ENCODE measurements around the gene KCNRG. TPM values are rescaled to one million over a fixed set of nuclear protein-coding genes. Genes with fewer than 3 reads are reported as not detected.

Gene KCNRG
- total and polyA plus RNA-seq, 7 donors = 0.42 to 3.4 (median 2.5) TPM; not detected in 4

GRCh38 chr13:49996161-49996915 is 18.9 kb upstream of the KCNRG start:
- peak; percentile 97 for DNase-seq
- peak overlapping the region; percentile 78 to 89 (median 86) for H3K4me3 ChIP-seq
- H3K9me3 ChIP-seq = no peaks in the 10 kb centered on the region
- peaks cover 0 to 42% (median 37%) of the 10 kb centered on the region in 4 donors for H3K4me1 ChIP-seq
- no peaks in the 10 kb centered on the region for H3K27me3 ChIP-seq
- 0 to 1% methylated on average over 64 of the region's 68 CpGs for WGBS, 2 donors
- TF ChIP-seq EP300 (IDR thresholded peaks at IDR 0.05) (peak in 1 of 4 donors; percentile 2), POLR2AphosphoS5 (IDR thresholded peaks at IDR 0.05) (peak; percentile 78 to 94 (median 86)), POLR2A (IDR thresholded peaks at IDR 0.05) (peak; percentile 64 to 66), CTCF (IDR thresholded peaks at IDR 0.05) (no peak)
- intact Hi-C loops (cut with DNase I) = loop anchor here (5.0 kb wide), 3 partner anchors 531 to 1464 kb away; partner anchors contain the start of gene RCBTB2
- peaks cover 0 to 17% (median 0%) of the 10 kb centered on the region in 4 donors for H3K36me3 ChIP-seq
- H3K27ac ChIP-seq = peak overlapping the region; percentile 99 to 100 (median 99)

GRCh38 chr13:49996951-49997895 is 18.0 kb upstream of the KCNRG start, which contains the start of gene TRIM13:
TSS of gene TRIM13 (plus strand) at chr13:49997042. CDS start at chr13:50011941, 14,899 bp downstream.
- Histone ChIP-seq H3K9me3 (no peaks in the 10 kb centered on the region), H3K36me3 (peaks cover 0 to 17% (median 0%) of the 10 kb centered on the region in 4 donors), H3K27ac (peak within 1 kb of the TSS; percentile 99 to 100 (median 99)), H3K4me1 (peaks cover 0 to 51% (median 46%) of the 10 kb centered on the region in 4 donors), H3K4me3 (peak within 1 kb of the TSS; percentile 78 to 89 (median 86)), H3K27me3 (no peaks in the 10 kb centered on the region)
- DNase-seq = peak; percentile 95
- TF ChIP-seq POLR2A (IDR thresholded peaks at IDR 0.05) (peak; percentile 47 to 58), EP300 (IDR thresholded peaks at IDR 0.05) (no peak), POLR2AphosphoS5 (IDR thresholded peaks at IDR 0.05) (peak; percentile 67 to 84 (median 74)), CTCF (IDR thresholded peaks at IDR 0.05) (peak; percentile 34 to 76 (median 64))
- intact Hi-C loops (cut with DNase I) = loop anchor here (1.0 to 5.0 kb wide), 6 partner anchors 61 to 1465 kb away; partner anchors contain the start of genes RCBTB2 and SPRYD7
- WGBS, 2 donors = 0 to 1% methylated on average over 55 of the region's 56 CpGs

- Histone ChIP-seq H3K4me1 (peaks cover 0 to 57% (median 53%) of the 10 kb centered on the region in 4 donors), H3K27ac (peak overlapping the region; percentile 99 to 100 (median 99)), H3K36me3 (peaks cover 0 to 17% (median 0%) of the 10 kb centered on the region in 4 donors), H3K9me3 (no peaks in the 10 kb centered on the region), H3K27me3 (no peaks in the 10 kb centered on the region), H3K4me3 (peak overlapping the region; percentile 78 to 89 (median 83))
- intact Hi-C loops (cut with DNase I) = loop anchor here (1.0 to 5.0 kb wide), 6 partner anchors 62 to 1466 kb away; partner anchors contain the start of genes RCBTB2 and SPRYD7
- 4 to 11% methylated on average over 4 of the region's 4 CpGs for WGBS, 2 donors
- TF ChIP-seq CTCF (IDR thresholded peaks at IDR 0.05) (no peak), POLR2A (IDR thresholded peaks at IDR 0.05) (no peak), EP300 (IDR thresholded peaks at IDR 0.05) (no peak)
- DNase-seq = no peak
Measured at GRCh38 chr13:49997955-49998354, 17.3 kb upstream of the KCNRG start.

Data from sigmoid colon (tissue), 7 donors.